Fibroblast of peridontal ligament (primary cell): ENCODE data around the gene ERP27.

ENCODE experiments used
- DNase-seq: peaks from one replicate; pipeline ENCODE4 v3.0.0-alpha.2; 2010; ENCODE audit errors: extremely low read depth

Gene ERP27

GRCh38 chr12:14936224-14936861 is 2.0 kb downstream of the ERP27 start:
- no peak for DNase-seq

- no peak for DNase-seq
Observed at GRCh38 chr12:14935031-14935430, 3.3 kb downstream of the ERP27 start.

- DNase-seq, result no peak
Observed at GRCh38 chr12:14934511-14934910, 3.8 kb downstream of the ERP27 start.

GRCh38 chr12:14931791-14932560 is 6.4 kb downstream of the ERP27 start:
- no peak for DNase-seq

GRCh38 chr12:14931359-14931758 is 7.0 kb downstream of the ERP27 start:
- DNase-seq, result peak; percentile 17

- no peak for DNase-seq
Observed at GRCh38 chr12:14930299-14930698, 8.0 kb downstream of the ERP27 start.

GRCh38 chr12:14928931-14929330 is 9.4 kb downstream of the ERP27 start:
- no peak for DNase-seq

- DNase-seq, result no peak
Observed at GRCh38 chr12:14927267-14927666, 11.1 kb downstream of the ERP27 start.

GRCh38 chr12:14924541-14924940 is 13.8 kb downstream of the ERP27 start:
- DNase-seq, result no peak

GRCh38 chr12:14923944-14924343 is 14.4 kb downstream of the ERP27 start:
- no peak for DNase-seq

- DNase-seq, result no peak
Observed at GRCh38 chr12:14921218-14921617, 17.1 kb downstream of the ERP27 start.

- no peak for DNase-seq
Observed at GRCh38 chr12:14920475-14921126, 17.7 kb downstream of the ERP27 start.

GRCh38 chr12:14919455-14919854 is 18.9 kb downstream of the ERP27 start:
- DNase-seq, result no peak

GRCh38 chr12:14915736-14916135 is 22.6 kb downstream of the ERP27 start:
- no peak for DNase-seq

GRCh38 chr12:14913381-14913781 is 25.0 kb downstream of the ERP27 start:
- DNase-seq, result no peak

GRCh38 chr12:14911131-14911530 is 27.2 kb downstream of the ERP27 start:
- DNase-seq, result no peak

GRCh38 chr12:14910090-14910915 is 28.0 kb downstream of the ERP27 start:
- DNase-seq, result no peak

- DNase-seq, result no peak
Observed at GRCh38 chr12:14907953-14908352, 30.4 kb downstream of the ERP27 start.

GRCh38 chr12:14906114-14906513 is 32.2 kb downstream of the ERP27 start:
- no peak for DNase-seq

- no peak for DNase-seq
Observed at GRCh38 chr12:14905269-14906004, 32.9 kb downstream of the ERP27 start.

GRCh38 chr12:14904854-14905253 is 33.5 kb downstream of the ERP27 start:
- no peak for DNase-seq
